Measurements from ENCODE around the gene NAPEPLD.

The NAPEPLD gene

DNA sequence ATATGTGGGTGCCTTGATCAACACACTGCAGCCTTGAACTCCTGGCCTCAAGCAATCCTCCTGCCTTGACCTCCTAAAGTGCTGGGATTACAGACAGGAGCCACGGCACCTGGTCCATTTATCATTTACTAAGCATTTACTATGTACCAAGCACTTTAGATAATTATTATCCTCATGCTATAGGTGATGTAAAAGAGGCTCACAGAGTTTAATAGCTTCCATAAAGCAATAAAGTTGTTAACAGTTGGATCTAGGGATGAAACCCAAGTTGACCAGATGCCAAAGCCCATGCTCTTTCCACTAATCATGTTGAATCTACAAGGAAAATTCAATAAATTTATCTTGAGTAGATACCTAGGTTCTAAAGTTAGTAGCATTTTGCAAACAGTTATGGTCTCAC, 5.0 kb downstream of the NAPEPLD start:
- DNase-seq: no peak
- Histone ChIP-seq H3K27ac (no peak overlapping the region), H3K27me3 (ENCODE audit: insufficient read depth, low read depth, severe bottlenecking) (no peaks in the 10 kb centered on the region), H3K9me3 (ENCODE audit: severe bottlenecking) (no peaks in the 10 kb centered on the region), H3K36me3 (no peaks in the 10 kb centered on the region; the same call in 1 of the 2 replicates), H3K4me3 (ENCODE audit: low read depth, low read length) (no peak overlapping the region)
- TF ChIP-seq, protein P1, sequence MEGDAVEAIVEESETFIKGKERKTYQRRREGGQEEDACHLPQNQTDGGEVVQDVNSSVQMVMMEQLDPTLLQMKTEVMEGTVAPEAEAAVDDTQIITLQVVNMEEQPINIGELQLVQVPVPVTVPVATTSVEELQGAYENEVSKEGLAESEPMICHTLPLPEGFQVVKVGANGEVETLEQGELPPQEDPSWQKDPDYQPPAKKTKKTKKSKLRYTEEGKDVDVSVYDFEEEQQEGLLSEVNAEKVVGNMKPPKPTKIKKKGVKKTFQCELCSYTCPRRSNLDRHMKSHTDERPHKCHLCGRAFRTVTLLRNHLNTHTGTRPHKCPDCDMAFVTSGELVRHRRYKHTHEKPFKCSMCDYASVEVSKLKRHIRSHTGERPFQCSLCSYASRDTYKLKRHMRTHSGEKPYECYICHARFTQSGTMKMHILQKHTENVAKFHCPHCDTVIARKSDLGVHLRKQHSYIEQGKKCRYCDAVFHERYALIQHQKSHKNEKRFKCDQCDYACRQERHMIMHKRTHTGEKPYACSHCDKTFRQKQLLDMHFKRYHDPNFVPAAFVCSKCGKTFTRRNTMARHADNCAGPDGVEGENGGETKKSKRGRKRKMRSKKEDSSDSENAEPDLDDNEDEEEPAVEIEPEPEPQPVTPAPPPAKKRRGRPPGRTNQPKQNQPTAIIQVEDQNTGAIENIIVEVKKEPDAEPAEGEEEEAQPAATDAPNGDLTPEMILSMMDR (IDR thresholded peaks at IDR 0.05; ENCODE audit: low read depth, low read length): no peak

DNA sequence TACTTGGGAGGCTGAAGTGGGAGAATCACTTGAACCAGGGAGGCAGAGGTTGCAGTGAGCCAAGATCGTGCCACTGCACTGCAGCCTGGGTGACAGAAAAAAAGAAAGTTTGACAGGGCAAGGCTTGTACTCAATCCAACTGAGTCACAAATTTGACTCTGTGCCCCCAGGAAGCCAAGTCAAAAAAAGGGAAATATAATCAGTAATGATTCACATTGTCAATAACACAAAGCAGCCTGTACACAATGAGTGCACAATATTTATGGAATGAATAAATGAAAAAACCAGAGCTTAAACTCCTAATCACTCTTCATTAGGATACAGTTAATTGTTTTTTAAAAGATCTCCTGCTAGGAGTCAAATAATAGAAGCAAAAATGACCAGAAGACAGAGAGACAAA, 6.4 kb downstream of the NAPEPLD start:
- Histone ChIP-seq H3K4me3 (ENCODE audit: low read depth, low read length) (no peak overlapping the region), H3K36me3 (no peaks in the 10 kb centered on the region), H3K27ac (no peak overlapping the region), H3K9me3 (ENCODE audit: severe bottlenecking) (no peaks in the 10 kb centered on the region), H3K27me3 (ENCODE audit: insufficient read depth, low read depth, severe bottlenecking) (no peaks in the 10 kb centered on the region)
- TF ChIP-seq, protein P1 (IDR thresholded peaks at IDR 0.05; ENCODE audit: low read depth, low read length): no peak
- no peak for DNase-seq

DNA sequence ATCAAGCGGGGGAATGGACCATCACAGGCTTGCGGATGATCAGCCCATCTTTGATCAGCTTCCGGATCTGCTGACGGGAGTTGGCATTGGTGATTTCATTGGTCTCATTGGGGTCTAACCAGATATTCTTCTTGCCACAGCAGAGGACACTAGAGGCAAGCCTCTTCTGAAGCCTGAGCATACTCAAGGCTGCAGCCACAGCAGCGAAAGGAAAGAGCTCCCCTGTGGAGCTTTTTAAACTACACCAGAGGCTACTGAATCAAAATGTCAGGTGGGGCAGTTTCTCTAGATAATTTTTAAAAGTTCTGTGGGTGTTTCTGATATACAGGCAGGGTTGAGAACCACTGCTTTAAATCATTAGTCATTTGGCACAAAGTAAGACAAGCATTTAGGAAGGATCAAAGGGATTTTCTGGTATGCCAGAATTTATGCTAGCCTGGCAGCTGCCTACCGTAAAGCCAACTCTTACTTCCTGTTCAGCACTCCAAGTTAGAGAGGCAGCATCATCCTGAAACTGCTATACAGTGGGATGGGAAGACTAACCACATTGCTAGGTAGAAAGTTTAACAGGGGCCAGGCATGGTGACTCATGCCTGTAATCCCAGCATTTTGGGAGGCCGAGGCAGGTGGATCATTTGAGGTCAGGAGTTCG, 7.0 kb downstream of the NAPEPLD start:
- H3K36me3 ChIP-seq: no peaks in the 10 kb centered on the region
- H3K4me3 ChIP-seq (ENCODE audit: low read depth, low read length): no peak overlapping the region
- TF ChIP-seq, protein P1 (IDR thresholded peaks at IDR 0.05; ENCODE audit: low read depth, low read length): no peak
- DNase-seq: no peak
- H3K9me3 ChIP-seq (ENCODE audit: severe bottlenecking): no peaks in the 10 kb centered on the region
- H3K27ac ChIP-seq: no peak overlapping the region
- no peaks in the 10 kb centered on the region for H3K27me3 ChIP-seq (ENCODE audit: insufficient read depth, low read depth, severe bottlenecking)

- Histone ChIP-seq H3K27me3 (ENCODE audit: insufficient read depth, low read depth, severe bottlenecking) (no peaks in the 10 kb centered on the region), H3K27ac (no peak overlapping the region), H3K36me3 (no peaks in the 10 kb centered on the region), H3K9me3 (ENCODE audit: severe bottlenecking) (no peaks in the 10 kb centered on the region), H3K4me3 (ENCODE audit: low read depth, low read length) (no peak overlapping the region)
- no peak for DNase-seq
- TF ChIP-seq, protein P1 (IDR thresholded peaks at IDR 0.05; ENCODE audit: low read depth, low read length): no peak
Measured at GRCh38 chr7:103140685-103141084, 8.2 kb downstream of the NAPEPLD start.

DNA sequence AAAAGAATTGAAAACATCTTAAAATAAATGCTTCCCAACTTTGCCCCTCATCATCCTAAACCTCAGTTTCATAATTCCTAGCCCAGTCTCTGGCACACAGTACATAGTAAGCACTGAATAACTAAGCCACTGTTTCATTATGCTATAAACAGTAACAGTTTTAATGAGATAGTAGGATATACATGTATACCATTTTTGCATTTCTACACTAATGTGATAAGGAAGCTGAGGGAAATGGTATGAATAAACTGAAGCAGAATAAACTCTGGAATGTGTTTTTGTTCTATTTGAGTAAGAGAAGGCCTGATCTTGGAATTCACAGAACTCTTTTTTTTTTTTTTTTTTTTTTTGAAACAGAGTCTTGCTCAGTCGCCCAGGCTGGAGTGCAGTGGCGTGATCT, 8.8 kb downstream of the NAPEPLD start:
- no peak overlapping the region for H3K27ac ChIP-seq
- H3K9me3 ChIP-seq (ENCODE audit: severe bottlenecking): no peaks in the 10 kb centered on the region

More for the DNA sequence above, 8.8 kb downstream of the NAPEPLD start:
- TF ChIP-seq, protein P1 (IDR thresholded peaks at IDR 0.05; ENCODE audit: low read depth, low read length): no peak
- H3K36me3 ChIP-seq: no peaks in the 10 kb centered on the region
- no peaks in the 10 kb centered on the region for H3K27me3 ChIP-seq (ENCODE audit: insufficient read depth, low read depth, severe bottlenecking)
- no peak overlapping the region for H3K4me3 ChIP-seq (ENCODE audit: low read depth, low read length)
- DNase-seq: no peak
